HG02885 (cell line): ENCODE results near the gene GALNT6.

ENCODE experiments used
- ATAC-seq: cut with Tn5 transposase; IDR thresholded peaks from one replicate; pipeline ENCODE4 v1.9.1; 2021; ENCODE audit warnings: mild to moderate bottlenecking; ENCODE audit not compliant: unreplicated experiment, poor library complexity

Gene GALNT6

GRCh38 chr12:51386351-51386750 is 4.9 kb downstream of the GALNT6 start:
- ATAC-seq: no peak

DNA sequence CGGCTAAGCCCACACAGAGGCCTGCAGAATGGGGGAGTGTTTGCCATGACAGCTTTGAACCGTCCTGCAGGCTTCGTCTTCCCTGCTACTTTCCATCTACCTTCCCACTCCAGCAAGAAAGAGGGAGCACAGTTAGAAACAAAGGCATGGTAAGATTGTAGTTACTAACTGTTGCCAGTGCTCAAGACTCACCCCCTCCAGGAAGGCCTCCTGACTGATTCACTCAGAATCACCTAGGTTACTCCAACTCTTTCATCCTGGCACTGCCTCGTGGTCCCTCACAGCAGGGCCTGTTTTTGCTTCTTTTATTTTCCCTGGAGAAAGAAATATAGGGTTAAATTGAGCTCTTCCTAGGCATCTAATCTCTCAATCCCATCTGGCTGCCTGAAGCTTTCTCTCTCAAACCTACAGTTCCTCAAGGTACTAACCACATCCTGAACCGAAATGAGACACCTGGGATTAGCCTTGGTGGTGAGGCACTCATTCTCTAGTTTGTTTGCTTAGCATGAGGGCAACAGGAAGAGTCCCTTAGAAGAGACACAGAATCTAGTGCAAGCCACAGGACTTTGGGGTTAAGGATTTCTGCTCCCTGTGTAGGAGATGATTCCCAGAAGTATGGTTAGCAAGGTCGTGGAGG is 7.8 kb downstream of the GALNT6 start:
- ATAC-seq: no peak

DNA sequence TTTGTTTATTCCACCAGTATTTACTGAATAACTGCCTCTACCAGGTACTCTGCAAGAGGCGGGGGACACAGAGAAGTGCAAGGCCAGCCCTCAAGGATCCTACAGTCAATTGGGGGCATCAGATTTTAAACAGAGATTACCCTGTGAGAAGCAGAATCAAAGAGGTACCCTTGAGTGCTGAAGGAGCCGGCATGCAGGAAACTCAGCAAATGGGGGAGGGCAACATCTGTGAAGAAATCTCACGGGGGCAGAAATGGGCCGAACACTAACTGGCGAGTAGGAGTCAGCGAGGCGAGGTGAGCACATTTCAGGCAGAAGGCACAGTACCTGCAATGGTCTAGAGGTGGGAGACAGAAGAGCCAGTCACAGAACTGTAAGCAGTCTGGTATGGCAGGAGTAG is 9.0 kb downstream of the GALNT6 start:
- ATAC-seq: no peak

DNA sequence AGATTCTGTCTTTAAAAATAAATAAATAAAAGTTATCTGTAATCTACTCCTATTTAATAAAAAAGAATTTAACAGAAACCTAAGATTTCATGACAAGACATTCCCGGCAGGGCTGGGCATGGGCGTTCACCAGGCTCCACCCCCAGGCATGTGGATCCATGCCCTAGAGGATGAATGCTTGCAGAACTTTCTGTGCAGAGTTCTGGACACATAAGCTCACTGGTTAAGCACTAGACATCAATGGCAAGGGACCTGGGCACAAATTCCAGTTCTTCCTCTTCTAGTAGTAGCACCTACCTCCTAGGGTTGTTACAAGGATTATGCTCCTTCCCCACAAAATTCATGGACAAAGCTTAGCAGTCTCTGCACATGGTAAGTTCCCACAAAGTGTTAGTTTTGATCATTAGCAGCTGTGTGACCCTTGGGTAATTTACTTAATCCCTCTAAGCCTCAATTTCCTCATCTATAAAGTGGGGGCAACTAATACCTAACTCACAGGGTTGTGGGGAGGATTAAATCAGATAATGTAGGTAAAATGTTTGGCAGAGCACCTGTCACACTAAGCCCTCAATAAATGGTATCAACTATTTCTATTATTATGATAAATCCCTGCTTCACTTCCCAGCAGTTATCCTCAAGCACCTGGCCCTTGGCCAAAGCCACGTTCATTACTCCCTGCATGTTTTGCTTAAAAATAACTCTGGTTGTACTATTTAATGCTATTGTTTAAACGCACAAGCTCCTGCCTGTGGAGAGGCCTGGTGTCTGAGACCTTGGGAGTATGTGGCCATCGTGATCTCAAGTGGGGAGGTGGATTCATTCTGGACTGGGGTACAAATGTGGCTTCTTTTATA is 9.8 kb downstream of the GALNT6 start:
- ATAC-seq: no peak

- no peak for ATAC-seq
Observed at GRCh38 chr12:51379571-51379970, 11.6 kb downstream of the GALNT6 start.

- ATAC-seq: no peak
Observed at GRCh38 chr12:51378749-51379148, 12.5 kb downstream of the GALNT6 start.

- no peak for ATAC-seq
Observed at GRCh38 chr12:51377099-51377984, 13.9 kb downstream of the GALNT6 start.

DNA sequence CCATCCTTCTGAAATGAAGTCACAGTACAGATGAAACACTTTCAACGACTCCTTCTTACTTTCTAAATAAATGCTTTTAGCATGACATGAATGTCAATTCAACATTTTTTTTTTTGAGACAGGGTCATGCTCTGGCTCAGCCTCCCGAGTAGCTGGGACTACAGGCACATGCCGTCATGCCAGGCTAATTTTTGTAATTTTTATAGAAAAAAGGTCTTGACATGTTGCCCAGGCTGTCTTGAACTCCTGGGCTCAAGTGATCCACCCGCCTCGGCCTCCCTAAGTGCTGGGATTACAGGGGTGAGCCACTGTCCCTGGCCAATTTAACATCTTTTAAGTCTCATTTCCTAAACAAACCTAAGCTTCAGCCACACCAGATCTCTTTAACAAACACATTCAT is 16.4 kb downstream of the GALNT6 start:
- ATAC-seq: no peak

GRCh38 chr12:51374361-51374760 is 16.8 kb downstream of the GALNT6 start:
- ATAC-seq: no peak

DNA sequence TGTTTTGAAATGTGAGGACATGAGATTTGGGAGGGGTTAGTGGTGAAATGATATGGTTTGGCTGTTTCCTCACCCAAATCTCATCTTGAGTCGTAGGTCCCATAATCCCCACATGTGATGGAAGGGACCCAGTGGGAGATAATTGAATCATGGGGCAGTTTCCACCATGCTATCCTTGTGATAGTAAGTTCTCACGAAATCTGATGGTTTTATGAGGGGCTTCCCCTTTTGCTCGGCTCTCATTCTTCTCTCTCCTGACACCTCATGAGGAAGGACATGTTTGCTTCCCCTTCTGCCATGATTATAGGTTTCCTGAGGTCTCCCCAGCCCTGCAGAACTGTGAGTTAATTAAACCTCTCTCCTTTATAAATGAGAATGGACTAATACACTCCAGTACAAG is 18.0 kb downstream of the GALNT6 start:
- no peak for ATAC-seq

GRCh38 chr12:51372021-51372420 is 19.2 kb downstream of the GALNT6 start:
- no peak for ATAC-seq

- ATAC-seq: no peak
Observed at GRCh38 chr12:51371295-51371953, 19.8 kb downstream of the GALNT6 start.

DNA sequence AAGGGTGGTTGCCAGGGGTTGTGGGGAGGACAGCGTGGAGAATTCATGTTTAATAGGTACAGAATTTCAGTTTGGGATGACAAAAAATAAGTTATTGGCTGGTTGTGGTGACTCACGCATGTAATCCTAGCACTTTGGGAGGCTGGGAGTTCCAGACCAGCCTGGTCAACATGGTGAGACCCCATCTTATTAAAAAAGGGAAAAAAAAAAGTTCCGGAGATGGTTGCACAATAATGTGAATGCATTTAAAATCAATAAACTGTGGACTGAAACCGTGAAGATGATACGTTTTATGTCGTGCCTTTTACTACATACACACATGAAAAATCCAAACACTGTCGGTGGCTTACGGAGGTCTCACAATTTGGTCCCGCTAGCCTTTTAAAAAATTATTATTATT is 20.5 kb downstream of the GALNT6 start:
- no peak for ATAC-seq

GRCh38 chr12:51369581-51369980 is 21.6 kb downstream of the GALNT6 start:
- no peak for ATAC-seq

DNA sequence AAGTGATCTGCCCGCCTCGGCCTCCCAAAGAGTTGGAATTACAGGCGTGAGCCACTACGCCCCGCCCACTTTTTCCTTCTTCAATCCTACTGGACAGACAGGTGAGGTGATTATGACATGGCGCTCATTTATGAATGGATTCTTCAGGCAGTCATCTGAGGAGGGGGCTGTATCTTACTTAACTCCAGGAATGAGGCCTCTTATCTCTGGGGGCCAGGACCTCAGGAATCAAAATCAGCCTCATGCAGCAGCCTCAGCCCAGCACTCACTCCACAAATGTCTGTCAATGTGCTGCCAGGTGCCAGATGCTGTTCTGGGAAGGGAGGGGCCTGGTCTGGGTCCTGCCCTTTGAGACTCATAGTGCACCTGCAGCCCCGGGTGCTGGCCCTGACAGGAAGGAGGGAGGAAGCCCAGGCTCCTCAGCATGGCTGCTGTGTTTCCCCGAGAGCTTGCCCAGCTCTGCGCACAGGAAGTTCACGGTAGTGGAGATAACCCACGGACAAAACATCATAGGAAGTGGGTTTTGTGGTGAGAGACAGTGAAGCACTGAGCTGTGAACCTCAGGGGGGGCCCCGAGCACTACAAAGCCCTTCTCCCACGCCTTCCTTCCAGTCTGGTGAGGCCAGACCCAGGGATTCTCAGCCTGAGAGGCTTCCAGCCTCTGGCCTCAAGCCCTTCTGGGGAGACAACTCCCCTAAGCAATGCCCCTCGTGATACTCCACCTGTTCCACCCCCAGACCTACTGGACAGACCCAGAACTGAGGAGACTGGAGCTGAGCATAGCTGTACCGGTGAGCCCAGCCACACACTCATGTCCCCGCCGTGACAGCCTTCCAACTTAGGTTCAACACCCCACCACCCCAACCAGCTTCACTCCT is 22.3 kb downstream of the GALNT6 start:
- peak; percentile 99 for ATAC-seq

- no peak for ATAC-seq
Observed at GRCh38 chr12:51365276-51365675, 25.9 kb downstream of the GALNT6 start.

GRCh38 chr12:51364001-51364400 is 27.2 kb downstream of the GALNT6 start:
- ATAC-seq: no peak

DNA sequence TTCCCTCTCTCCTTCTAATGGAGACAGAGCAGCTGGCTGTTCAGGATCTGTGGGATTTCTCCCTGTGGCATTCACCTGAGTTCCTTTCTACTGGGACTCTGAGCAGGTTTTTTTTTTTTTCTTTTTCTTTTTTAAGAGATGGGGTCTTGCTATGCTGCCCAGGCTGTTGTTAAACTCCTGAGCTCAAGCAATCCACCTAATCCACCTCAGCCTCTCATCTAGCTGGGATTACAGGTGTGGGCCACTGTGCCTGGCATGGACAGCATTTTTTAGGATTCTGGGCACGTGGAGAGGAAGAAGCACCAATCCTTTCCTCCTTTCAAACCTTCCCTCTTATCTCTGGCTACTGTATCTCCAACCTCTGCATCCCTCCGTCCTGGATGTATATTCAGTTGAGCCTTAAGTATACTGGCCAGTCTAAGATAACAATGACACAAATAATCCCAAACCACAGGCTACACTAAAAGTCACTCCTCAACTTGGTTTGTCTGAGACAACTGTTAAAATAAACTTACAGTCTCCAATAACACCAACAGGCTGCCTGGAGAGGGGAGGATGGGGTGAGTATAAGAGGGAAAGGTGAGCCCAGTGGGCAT is 28.4 kb downstream of the GALNT6 start:
- no peak for ATAC-seq

- no peak for ATAC-seq
Observed at GRCh38 chr12:51362307-51362706, 28.9 kb downstream of the GALNT6 start.
